ENCODE data around the gene CLK2.
"Not testable (repeated sequence)": the region's sequence is repeated elsewhere in the genome, so short reads cannot be mapped to it uniquely, and the experiment has no call there.

CLK2 gene

DNA sequence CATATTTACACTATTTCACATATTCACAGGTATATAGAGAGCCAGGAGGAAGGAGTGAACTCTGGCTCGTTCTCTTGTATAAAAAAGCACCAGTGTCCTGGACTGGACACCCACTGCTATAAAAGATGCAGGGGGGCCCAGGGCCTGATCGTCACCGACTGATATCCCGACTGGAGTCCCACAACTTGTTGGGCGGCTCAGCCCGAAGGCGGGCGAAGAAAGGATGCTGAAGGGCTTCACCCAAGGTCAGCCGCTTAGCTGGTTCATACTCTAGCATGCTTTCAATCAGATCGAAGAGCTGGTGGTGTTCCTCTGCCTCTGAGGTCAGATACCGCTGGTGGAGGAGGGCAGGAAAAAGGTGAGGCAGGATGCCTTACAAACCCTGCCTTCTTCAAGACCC lies 10.2 kb downstream of the CLK2 start:
- no peak for DNase-seq

DNA sequence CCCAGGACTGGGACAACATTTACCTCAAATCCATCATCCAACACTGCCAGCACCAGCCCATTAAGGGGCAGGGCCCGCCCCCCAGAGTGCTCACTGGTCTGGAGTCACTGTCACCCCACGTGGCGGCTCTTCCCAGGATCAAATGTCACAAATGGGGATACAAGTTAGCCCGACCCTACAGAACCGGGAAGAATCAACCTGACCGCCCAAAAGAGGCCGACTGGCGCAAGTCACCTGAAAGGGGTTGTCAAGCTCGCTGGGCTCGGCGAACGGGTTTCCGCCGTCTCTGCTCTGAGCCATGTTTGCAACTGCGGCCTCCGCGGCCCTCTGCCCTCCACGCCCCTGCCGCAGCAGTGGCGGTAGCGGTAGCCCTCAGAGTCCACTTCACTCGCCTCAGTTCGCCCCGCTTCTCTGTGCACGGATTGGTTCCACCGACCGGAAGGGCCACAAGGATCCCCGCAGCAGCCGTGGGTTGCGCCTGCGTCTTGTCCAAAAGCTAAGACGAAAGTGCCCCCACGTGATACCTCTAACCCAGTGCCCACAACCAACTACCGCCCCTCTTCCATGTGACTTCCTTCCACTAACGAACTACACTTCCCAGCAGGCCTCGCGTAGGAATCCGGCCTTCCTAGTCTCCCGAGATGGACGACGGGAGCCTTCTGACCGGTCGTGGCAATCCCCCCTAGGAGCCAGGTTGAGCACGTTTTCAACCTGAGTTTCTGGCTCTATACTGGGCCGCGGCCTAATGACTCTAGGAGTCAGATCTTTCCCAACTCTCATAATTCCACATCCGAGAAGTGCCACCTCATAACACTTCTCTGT lies 11.2 kb downstream of the CLK2 start, which contains the start of gene SCAMP3:
Gene SCAMP3, minus strand, starts transcription at position 509 of the 822 bp plus-strand sequence. Its CDS starts 209 bp downstream, at position 300.
- DNase-seq = peak; percentile 95

DNA sequence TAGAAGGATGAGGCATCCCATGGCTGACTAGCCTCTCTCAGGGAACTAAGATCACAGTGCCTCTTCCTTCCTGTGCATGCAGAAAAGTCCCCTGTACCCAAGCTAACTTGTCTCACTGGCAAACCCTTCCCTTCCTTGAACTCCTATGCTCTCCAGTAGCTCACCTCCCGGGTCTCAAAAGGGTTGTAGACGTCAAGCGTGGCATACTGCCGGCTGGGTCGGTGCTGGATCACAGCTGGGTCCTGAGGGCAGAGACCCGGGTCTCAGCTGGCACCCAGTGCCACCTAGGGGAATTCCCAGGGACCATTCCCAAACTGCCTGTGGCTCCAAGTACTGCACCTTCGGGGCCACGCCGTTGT lies 11.8 kb downstream of the CLK2 start:
- no peak for DNase-seq

DNA sequence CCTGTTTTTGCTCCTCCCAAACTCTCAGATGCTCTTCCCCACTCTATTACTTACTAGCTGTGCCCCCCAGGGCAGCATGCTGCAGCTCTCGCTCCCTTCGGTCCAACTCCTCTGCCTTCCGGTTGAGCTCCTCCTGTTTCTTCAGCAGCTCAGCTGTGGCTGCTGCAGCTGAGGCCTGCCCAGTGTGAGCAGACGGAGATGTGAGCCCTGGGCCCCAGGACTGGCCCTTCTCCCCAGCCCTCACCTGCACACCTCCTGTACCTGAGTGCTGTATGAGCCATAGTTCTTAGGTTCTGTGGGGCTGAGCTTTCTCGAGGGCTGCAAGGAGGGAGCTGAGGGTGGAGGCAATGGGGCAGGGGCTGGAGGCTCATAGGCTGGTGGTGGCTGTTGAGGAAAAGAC lies 13.0 kb downstream of the CLK2 start:
- no peak for DNase-seq

DNA sequence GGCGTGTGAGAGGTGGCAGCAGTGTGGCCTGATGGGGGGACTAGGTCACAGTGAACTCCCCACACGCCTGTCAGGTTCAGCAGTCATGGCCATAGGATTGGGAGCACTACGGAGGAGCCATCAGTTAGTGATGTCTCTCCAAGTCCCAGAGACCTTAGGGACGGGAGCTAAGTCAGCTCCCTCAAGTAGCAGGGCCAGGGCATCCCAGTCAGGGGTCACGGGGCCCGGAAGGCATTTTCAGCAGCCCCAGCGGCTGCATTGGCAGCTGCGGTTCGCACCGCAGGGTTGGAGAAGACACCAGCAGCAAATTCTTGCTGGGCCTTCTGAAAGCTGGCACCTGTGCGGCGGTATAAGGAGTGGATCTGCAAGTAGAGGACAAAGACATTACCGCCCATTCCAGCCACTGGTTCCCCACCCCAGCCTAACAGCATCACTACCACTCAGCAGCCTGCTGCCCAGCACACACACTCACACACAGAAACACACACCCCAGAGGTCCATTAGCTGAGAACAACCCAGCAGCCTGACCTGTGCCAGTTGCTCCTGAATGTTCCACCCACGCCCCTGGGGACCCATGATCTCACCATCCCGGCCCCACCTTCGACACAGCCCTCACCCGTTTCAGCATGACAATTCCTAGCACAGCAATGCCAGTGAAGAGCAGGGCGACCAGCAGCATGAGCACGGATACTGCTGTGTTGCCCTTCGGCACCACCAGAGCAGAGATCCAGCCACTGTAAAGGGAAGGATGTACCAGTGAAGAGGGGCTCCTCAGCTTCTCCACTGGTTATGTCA lies 17.0 kb downstream of the CLK2 start:
- DNase-seq = no peak

DNA sequence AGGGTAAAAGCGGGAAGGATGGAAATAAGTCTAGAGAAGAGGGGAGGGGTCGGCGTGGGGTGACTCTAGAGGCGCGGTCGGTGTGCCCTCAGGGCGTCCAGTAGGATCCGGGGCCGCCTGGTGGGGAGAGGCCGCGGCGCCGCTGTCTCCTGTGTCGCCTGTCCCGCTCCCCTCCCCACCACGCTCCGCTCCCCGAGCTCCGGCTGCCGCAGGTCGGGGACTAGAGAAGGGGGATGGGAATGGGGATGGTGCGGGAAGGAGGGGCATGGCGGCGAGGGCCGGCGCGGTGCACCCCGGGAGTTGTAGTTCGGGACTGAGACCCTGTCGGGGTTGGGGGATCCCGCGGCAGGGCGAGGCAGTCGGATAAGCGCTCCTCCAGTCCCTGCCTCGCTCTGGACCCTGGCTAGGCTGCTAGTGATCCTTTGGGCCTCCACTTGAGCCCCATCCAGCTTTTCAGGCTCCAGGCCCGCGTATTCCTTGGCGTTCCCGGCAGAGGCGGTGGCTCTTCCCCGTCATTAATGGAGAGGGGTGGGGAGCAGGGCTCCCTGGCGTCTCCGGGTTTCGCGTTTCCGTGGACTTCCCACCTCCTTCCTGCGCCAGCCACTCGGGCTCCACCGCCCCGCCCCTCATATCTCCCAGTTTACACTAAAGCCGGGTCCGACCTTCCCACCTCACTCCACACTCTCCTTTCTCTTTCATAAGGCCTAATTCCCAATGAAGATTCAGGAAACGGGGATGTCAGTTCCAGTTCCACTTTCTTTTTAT lies 17.9 kb downstream of the CLK2 start, which contains the start of gene ENTREP3:
Gene ENTREP3, minus strand, starts transcription at position 241 of the 765 bp plus-strand sequence. CDS start 606 bp downstream, outside the sequence.
- peak; percentile 90 for DNase-seq

DNA sequence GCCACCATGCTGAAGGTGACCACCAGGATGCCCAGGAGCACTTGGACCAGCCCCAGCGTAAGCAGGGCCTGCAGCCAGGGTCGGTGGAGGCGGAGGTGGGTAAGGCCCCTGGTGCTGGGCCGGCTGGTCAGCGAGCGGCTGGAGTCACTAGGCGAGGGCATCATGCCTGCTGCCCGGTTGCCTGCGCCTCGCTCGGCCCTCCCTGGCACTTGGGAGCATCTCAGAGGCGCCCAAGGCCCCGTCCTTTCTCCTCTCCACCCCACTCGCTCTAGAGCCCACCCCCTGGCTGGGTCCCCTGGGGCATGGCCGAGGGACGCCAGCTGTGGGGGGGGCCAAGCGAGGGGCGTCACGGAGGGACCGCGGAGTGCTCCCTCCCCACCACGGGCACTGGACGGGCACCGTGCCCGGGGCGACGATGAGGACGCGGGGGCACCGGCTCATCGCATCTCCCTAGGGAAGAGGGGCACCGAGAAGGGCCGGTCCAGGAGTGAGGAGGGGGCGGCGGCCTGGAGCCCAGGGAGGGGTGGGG lies 18.5 kb downstream of the CLK2 start:
- DNase-seq = no peak

DNA sequence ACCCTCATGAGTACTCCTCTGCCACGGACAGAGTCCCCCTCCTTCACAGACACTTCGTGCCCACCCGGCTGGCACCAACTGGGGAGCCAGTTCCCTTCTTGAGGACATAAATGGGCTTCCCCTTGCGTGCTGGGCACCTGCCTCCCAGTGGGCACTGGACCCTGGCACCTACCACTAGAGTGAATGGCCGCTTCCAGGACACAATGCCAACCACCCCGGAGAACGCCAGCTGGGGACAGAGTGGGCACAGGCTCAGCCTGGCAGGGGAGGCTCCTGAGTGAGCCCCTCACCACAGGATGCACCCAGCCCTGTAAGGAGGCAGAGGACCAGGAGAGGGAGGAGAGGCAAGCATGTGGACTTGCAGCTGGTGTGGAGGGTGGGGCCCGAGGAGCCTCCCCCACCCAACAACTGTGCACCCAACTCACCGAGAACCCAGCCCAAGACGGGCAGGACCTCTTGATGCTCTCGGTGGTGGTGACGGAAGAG lies 19.0 kb downstream of the CLK2 start:
- DNase-seq = no peak

DNA sequence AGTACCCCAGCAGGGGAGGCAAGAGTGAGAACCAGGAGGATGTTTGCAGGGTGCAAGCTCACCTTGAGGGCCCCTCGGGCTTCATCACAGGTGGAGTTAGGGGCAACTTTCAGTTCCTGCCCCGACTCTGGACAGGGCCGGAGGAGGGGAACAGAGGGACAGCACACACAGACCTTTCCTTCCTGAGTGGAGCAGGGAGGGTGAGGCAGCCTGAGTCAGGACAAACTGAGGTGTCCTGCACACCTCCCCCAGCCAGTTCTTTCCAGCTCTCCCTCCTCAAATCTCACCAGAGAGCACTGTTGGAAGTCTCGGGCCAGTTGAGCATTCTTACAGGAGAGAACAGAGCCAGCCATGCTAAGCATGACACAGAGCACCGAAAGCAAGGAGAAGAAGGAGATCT lies 19.5 kb downstream of the CLK2 start:
- no peak for DNase-seq

DNA sequence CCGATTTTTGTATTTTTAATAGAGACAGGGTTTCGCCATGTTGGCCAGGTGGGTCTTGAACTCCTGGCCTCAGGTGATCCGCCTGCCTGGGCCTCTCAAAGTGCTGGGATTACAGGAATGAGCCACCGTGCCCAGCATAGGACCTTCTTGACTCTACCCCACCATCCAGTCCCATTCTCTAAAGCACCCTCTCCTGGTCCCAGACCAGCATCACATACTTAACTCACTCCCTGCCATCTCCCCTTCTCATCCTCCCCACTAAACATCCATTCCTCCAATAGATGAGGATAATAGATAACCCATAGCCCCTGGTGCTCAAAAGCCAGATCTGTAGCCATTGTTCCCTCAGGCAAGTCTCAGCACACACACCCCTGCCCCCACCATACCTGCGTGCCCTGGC lies 20.1 kb downstream of the CLK2 start:
- DNase-seq = no peak

DNA sequence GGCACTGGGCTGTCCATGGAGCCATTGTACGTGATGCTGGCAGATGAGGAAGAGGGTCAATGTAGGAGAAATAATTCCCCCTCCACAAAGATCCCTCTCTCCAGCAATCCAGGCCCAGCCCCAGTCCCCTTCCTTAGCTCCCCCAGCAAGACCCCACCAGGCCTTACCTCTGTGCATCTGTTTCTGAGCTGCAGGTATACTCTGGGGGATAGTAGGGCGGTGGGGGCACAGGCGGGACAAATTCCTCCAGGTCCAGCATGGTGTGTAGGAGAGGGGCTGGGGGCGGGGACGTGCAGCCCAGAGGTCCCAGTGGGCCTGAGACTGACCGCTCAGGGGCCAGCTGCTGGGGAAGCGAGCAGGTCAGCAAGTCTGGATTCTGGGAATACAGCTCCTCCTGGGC lies 21.7 kb downstream of the CLK2 start:
- DNase-seq = no peak

DNA sequence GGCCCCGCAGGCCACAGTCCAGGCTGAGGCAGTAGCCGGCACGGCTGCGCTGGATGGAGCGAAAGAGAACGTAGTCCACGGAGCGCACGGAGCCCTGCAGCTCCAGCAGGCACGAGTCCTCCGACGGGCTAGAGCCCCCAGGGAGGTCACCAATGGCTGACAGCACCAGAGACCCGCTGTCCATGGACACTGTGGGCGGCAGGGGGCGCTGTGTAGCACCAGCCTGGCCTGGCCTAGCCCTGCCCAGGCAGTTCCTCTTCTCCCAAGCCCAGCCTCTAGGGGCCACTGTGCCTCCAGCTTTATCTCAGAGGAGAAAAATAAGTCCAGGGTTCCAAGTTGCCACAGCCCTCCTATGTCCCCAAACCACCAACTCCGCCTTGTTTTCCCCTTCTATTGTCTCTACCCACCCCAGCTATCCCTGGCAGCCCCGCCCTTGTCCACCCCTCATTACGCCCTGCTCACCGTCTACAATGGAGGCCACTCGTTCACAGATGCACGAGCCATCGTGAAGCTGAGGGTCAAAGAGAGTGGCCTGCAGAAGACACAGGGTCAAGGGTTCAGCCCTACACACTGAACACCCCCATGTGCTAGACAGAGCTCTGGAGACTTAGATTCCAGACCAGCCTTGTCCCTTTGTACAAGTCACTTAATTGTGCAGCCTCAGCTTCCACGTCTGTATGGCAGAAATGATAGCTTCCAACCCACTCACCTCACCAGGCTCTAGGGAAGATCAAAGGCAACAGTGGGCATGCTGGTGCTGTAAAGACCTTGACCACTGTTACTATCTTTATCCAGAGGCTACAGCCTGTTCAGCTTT lies 22.5 kb downstream of the CLK2 start:
- DNase-seq = peak; percentile 99

DNA sequence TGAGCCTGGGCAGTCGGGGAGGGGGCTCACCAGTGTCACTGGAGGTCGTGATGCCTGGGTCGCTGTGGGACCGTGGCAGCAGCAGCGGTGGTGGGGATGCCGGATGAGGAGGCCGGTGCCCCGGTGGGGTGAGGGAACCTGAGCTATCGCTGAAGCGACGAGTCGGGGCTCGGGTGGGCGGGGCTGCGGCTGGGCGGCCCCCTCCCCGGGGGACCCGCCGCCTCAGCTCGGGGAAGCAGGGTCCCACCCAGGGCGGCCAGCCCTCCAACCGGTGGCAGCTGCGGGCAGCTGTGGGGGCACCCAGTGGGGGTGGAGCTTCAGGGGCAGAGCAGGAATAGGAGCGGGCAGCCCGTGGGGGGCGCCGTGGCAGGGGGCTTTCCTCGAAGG lies 23.1 kb downstream of the CLK2 start:
- no peak for DNase-seq

DNA sequence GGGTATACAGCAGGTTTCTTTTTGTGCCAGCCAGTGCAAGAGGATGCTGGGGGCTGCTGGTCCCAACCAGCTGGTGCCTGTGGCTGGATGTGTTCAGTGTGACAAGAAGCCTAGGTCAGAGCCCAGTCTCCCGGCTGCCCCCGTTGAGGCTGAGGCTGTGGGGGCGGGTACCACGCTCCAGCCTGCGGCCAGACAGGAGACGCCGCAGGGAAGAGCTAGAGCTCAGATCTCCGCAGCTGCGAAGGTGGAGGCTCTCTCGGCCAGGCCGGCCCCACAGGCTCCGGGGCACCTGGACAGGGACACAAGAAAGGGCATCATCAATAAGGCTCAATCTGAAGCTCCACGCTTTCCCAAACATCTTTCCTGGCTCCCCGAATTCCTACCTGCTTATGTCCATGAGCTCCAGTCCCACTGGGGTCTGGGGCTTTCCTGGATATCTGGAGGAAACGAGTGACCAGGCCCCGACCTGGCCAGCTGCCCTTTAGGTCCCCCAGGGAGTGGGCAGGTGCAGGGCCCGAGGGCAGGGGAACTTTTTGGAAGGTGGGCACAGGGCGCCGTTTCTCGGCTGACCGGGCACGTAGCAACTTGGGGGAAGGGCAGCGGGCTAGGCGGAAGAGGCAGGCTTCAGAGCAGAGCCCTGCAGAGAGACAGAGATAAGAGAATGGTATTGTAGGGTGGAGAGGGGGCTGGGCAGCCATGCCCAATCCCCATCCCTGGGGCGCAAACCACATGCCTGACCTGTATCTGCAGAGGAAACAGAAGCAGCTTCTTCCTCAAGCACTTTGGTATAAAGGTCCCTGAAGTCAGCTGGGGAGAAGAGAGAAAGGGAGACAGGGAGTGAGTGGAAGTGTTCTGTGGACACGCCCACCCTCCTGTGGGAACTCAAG lies 25.4 kb downstream of the CLK2 start:
- DNase-seq = no peak

DNA sequence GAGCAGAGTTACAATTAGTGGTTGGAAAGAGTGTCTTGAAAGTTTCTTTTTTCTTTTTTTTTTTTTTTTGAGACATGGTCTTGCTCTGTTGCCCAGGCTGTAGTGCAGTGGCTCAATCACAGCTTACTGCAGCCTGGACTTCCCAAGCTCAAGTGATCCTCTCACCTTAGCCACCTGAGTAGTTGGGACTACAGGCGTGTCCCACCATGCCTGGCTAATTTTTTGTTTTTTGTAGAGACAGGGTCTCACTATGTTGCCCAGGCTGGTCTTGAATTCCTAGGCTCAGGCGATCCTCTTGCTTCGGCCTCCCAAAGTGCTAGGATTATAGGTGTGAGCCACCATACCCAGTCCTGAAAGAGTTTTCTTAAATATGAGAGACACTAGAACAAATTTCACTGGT lies 26.5 kb downstream of the CLK2 start:
- not testable (repeated sequence) for DNase-seq

DNA sequence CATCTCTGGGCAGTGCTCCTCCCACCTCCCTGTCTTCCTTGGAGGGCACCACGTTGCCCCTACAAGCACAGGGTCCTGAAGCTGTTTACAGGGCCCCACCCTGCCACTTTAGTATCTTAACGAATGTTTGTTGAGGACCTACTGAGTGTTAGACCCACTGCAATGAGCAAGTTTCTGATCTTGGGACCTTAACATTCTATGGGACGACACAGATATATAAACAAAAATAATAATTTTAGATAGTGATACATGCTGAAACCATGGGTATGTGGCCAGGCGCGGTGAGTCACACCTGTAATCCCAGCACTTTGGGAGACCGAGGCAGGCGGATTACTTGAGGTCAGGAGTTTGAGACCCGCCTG lies 28.2 kb downstream of the CLK2 start:
- no peak for DNase-seq

DNA sequence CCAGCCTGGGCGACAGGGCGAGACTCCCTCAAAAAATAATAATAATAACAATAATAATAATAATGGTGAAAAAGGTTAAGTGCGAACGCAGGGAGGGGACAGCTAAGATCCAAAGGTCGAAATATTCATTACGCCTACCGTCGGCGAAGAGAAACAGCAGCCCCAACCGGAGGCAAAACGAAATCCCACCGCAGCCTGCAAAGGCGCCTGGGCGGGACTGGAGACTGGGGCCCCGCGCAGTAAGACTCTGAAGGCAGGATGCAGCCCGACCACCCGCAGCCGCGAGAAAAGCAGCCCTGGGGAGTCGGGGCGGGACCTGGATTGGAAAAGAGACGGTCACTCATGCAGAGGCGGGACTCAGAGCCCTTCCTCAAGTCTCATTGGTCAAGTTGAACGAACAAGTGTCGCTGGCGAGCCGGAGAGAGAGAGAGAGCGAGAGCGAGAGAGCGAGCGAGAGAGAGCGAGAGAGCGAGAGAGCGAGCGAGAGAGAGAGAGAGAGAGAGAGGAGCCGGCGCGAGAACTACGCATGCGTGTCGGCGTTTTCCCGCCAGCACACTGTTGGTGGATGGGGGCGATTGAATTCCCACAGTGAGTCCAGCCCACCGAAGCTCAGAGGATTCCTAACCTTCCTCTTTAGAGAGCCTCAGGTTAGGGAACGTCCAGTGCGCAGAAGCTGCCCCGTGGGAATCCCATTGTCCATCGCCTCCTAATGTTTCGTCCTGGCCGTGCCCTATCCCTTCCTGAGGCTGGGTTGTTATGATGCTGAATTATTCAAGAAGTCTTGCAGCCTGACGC lies 28.7 kb downstream of the CLK2 start:
- peak; percentile 96 for DNase-seq

DNA sequence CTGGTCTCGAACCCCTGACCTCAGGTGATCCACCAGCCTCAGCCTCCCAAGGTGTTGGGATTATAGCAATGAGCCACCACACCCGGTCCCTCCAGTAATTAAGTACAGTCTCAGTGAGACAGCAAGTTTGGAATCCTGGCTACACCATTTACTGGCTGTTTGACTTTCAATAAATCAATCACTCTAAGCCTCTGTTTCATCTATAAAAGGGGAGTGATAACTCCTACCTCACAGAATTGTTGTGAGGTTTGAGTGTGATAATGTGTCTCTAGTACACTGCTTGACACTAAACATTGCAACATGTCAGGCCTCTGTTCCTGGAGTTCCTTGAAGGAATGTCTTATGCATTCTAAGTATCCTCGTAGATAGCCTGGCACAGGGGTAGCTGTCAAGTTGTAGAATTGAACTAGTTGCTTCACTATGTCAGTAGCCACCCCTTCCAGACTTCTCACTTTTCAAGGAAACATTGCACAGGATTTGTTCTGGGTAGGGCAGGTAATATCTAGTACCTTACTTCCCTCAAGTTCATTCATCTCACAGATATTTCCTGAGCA lies 30.4 kb downstream of the CLK2 start:
- no peak for DNase-seq

DNA sequence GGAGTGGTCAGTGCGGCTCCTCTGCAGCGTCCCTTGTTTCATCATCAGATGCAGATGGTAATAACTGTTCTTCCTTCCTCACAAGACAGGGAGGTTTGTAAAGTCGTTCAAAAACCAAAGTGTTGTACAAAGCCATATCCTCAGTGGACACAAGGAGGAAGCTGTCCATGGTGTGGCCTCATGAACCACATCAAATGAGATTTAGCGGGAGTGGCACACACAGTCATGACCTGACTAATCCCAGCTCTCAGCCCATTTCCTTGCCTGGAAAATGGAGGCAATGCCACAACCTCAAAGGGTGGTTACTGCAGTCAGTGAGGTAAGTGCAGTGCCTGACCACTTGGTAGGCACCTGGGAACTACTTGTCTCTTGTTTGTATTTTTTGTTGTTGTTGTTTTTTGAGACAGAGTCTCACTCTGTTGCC lies 31.5 kb downstream of the CLK2 start:
- DNase-seq = no peak

Measured in activated effector memory CD4-positive, alpha-beta T cell treated with anti-CD3 and anti-CD28 coated beads, Interleukin-2, amount 50 U/mL, for 16 hours (primary cell).